HFFc6 (cell line): Measurements from ENCODE around the gene RFTN1. TPM values are rescaled to one million over a fixed set of nuclear protein-coding genes. Genes with fewer than 3 reads are reported as not detected.

Experiments
- DNase-seq: peaks from one replicate; pipeline ENCODE4 v3.0.0-alpha.2; 2018
- H3K27ac Mint-ChIP-seq: 2 replicates; pipeline ENCODE4 v1.8.0; 2020; ENCODE audit warnings: mild to moderate bottlenecking, mixed read lengths
- H3K27me3 Mint-ChIP-seq: 2 replicates; pipeline ENCODE4 v1.8.0; 2021; ENCODE audit warnings: mild to moderate bottlenecking, moderate library complexity, mixed read lengths; ENCODE audit not compliant: insufficient read depth
- H3K36me3 Mint-ChIP-seq: 2 replicates; pipeline ENCODE4 v1.8.0; 2021; ENCODE audit warnings: low read depth, mixed read lengths
- H3K4me1 Mint-ChIP-seq: 2 replicates; pipeline ENCODE4 v1.8.0; 2020; ENCODE audit warnings: low read depth, mixed read lengths
- H3K4me3 Mint-ChIP-seq: 2 replicates; pipeline ENCODE4 v1.8.0; 2020; ENCODE audit warnings: mild to moderate bottlenecking, moderate library complexity, mixed read lengths
- H3K9me3 Mint-ChIP-seq: 2 replicates; pipeline ENCODE4 v1.8.0; 2020; ENCODE audit warnings: mild to moderate bottlenecking, mixed read lengths
- total RNA-seq, 6 experiments: library from RNA; stranded (reverse); fragmentation: NEBNext Ultra II Directional; extraction: Animal tissue kit (Norgen Biotek cat#: 25700); gene quantifications; 2 replicates in 1 of 6; 3 replicates in 5 of 6; pipeline ENCODE4 v1.2.3, GENCODE V29; 2021
- TF ChIP-seq, protein P1 (sequence below): fragments of 200-600 bp; sonication (generic); IDR thresholded peaks from 2 replicates; pipeline ENCODE4 v1.5.0; 2021; ENCODE audit warnings: antibody characterized with exemption, mild to moderate bottlenecking

RFTN1 gene
- total RNA-seq, 6 experiments from 2014 or later = 53.4 to 62.4 (median 57.4) TPM

DNA sequence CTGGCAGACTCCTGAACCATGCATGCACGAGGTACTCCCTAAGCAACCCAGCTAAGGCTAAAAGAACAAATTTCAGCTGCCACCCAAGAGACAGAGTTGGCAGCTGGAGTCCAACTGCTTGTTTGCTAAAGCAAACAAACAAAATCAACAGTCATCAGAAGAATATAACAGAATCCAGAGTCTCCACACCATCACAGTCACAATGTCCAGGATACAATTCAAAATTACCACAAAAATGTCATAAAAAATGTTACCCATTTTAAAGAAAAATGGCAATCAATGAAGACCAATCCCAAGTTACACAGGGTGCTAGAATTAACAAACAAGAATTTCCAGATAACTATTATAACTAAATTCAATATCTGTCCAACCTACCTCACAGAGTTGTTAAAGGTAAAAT is 42.9 kb downstream of the RFTN1 start:
- Mint-ChIP-seq H3K27ac (no peak overlapping the region), H3K36me3 (peaks cover 42% of the 10 kb centered on the region), H3K4me1 (peaks cover 22% of the 10 kb centered on the region), H3K9me3 (peaks cover 12% of the 10 kb centered on the region), H3K27me3 (no peaks in the 10 kb centered on the region; the same call in 1 of the 2 replicates), H3K4me3 (no peak overlapping the region)
- TF ChIP-seq, protein P1, sequence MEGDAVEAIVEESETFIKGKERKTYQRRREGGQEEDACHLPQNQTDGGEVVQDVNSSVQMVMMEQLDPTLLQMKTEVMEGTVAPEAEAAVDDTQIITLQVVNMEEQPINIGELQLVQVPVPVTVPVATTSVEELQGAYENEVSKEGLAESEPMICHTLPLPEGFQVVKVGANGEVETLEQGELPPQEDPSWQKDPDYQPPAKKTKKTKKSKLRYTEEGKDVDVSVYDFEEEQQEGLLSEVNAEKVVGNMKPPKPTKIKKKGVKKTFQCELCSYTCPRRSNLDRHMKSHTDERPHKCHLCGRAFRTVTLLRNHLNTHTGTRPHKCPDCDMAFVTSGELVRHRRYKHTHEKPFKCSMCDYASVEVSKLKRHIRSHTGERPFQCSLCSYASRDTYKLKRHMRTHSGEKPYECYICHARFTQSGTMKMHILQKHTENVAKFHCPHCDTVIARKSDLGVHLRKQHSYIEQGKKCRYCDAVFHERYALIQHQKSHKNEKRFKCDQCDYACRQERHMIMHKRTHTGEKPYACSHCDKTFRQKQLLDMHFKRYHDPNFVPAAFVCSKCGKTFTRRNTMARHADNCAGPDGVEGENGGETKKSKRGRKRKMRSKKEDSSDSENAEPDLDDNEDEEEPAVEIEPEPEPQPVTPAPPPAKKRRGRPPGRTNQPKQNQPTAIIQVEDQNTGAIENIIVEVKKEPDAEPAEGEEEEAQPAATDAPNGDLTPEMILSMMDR = no peak
- DNase-seq = no peak

DNA sequence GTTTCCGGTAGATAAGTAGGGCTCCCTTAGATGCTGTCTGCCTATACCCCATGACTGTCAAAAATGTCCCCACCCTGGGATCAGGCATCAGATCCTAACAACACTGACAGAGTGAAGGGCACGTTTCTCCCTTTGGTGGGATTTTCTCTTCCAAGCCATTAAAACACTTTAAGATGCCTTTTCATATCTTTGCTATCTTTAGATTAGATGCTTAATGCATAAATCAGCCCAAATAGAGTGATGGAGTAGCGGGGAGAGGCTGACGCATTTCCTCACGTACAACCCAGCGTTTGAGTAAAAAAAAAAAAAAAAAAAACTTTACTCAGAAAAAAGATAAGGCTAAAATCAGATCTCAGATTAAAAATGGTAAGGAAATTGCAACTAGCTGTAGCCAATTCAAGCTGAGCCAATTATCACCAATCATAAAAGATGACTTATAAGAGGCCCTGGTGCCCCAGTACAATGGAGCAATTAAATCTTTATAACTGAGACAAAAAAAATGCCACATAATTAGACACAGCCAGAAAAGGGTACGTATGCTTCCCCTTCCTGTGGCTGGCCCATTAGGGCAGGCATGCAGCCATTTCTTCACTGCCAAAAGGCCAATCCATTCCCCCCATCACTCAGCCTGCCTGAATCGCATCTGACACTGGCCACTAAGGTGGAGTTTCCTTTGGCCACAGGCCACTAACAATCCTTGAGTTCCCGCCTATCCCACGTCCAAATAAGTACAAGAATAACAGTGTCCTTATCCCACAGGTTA is 45.0 kb downstream of the RFTN1 start:
- no peak for DNase-seq
- Mint-ChIP-seq H3K36me3 (peaks cover 46% of the 10 kb centered on the region), H3K9me3 (peaks cover 12% of the 10 kb centered on the region), H3K4me3 (no peak overlapping the region), H3K4me1 (peaks cover 14% of the 10 kb centered on the region; the same call in 1 of the 2 replicates), H3K27ac (no peak overlapping the region), H3K27me3 (peaks cover 2% of the 10 kb centered on the region)
- TF ChIP-seq, protein P1 = no peak

DNA sequence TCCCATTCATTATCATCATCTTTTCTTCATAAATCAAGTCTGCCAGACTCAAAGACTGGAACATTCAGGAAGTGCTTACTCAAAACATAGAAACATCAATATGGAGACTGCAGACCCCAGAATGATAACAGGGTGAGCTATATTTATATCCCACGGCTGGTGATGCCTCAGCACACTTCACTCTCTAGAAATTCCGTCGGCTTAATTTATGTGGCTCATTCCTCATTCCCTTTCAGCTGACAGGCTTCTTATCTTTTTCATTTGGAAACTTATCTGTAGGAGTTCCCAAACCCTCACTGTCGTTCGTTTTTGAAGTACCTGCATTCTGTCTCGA is 45.5 kb downstream of the RFTN1 start:
- Mint-ChIP-seq H3K27ac (no peak overlapping the region), H3K4me1 (peaks cover 13% of the 10 kb centered on the region; the same call in 1 of the 2 replicates), H3K9me3 (peaks cover 12% of the 10 kb centered on the region), H3K27me3 (peaks cover 2% of the 10 kb centered on the region), H3K4me3 (no peak overlapping the region), H3K36me3 (peaks cover 45% of the 10 kb centered on the region)
- DNase-seq = no peak
- TF ChIP-seq, protein P1 = no peak

DNA sequence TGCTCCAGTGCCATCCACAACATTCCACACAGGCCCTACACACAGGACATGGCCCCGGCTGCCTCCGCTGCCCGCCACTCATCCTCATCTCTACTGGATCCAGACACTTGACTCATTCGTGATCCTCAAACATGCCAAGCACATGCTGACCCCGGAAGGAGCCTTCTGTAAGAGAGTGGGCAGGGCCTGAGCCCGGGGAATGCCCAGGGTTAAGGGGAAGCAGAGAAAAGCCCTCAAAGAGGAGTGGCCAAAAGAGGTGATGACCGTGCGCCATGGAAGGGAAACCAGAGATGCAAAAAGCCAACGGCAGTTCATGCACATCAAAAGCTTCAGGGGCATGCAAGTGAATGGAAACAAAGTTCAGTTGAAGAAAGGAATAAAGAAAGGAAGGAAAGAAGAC is 46.1 kb downstream of the RFTN1 start:
- Mint-ChIP-seq H3K27ac (no peak overlapping the region), H3K4me3 (no peak overlapping the region), H3K4me1 (peaks cover 13% of the 10 kb centered on the region; the same call in 1 of the 2 replicates), H3K9me3 (peaks cover 12% of the 10 kb centered on the region), H3K27me3 (peaks cover 2% of the 10 kb centered on the region), H3K36me3 (peaks cover 39% of the 10 kb centered on the region)
- DNase-seq = no peak
- TF ChIP-seq, protein P1 = no peak

DNA sequence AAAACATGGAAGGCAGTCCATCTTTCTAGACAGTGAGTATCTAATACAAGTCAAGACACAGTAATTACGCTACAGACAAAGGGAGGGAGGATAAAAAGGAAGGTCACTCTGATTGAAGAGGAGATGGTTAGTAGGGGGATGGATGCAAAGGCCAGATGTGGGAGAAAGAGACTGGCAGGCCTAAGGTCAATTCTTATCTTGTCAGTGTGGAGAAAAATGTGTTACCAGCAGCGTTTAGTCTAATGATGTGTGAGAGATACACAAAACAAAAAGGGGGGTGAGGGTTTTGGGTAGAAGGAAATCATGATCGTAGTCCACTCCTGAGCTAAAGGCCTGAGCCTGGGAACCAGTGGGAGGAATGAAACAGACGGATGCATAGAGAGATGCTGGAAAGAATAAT is 46.7 kb downstream of the RFTN1 start:
- Mint-ChIP-seq H3K27ac (no peak overlapping the region; the same call in 1 of the 2 replicates), H3K4me1 (peaks cover 13% of the 10 kb centered on the region; the same call in 1 of the 2 replicates)

More for the DNA sequence above, 46.7 kb downstream of the RFTN1 start:
- DNase-seq = no peak
- no peak overlapping the region for H3K4me3 Mint-ChIP-seq
- H3K36me3 Mint-ChIP-seq = peaks cover 33% of the 10 kb centered on the region
- TF ChIP-seq, protein P1 = no peak
- H3K9me3 Mint-ChIP-seq = peaks cover 12% of the 10 kb centered on the region
- H3K27me3 Mint-ChIP-seq = peaks cover 2% of the 10 kb centered on the region
